Endothelial cell of umbilical vein (primary cell): ENCODE data around the gene RBM38. TPM values are rescaled to one million over a fixed set of nuclear protein-coding genes. Genes with fewer than 3 reads are reported as not detected.

Source experiments
- BruUV-seq: library from RNA; stranded (reverse); fragments of 400-500 nt; replicated peaks from 2 replicates; lab custom pipeline; 2021; lab: Mats Ljungman, UMichigan
- CTCF ChIA-PET: fragments of 300-600, 350-600 bp; sonication (Branson Sonifier 250); formaldehyde crosslinking; loops from one replicate; lab custom pipeline; 2021; ENCODE audit warnings: antibody characterized with exemption, inconsistent platforms; lab: Charles Lee
- POLR2A ChIA-PET: fragments of 300-600, 350-600 bp; sonication (Branson Sonifier 250); formaldehyde crosslinking; loops from one replicate; lab custom pipeline; 2021; ENCODE audit warnings: antibody characterized with exemption, inconsistent platforms; lab: Charles Lee
- DNase-seq: peaks from one replicate; pipeline ENCODE4 v3.0.0-alpha.2; 2011; ENCODE audit warnings: low read depth, low spot score
- FAIRE-seq: peaks from 2 replicates; lab custom pipeline; 2011; peaks lifted over from hg19 to GRCh38; lab: Jason Lieb, UNC
- H2AFZ ChIP-seq: 2 replicates; pipeline ENCODE4 v1.6.0; 2012; ENCODE audit warnings: low read depth, low read length, control low read depth, inconsistent platforms
- H3K27ac ChIP-seq: 2 replicates; pipeline ENCODE4 v1.5.1; 2011; ENCODE audit warnings: low read depth, mild to moderate bottlenecking, control low read depth, low read length, moderate library complexity; ENCODE audit not compliant: insufficient read depth
- H3K27me3 ChIP-seq, 2 experiments: 2 replicates each; pipeline versions ENCODE4 v1.6.0 to v1.6.1; 2011; ENCODE audit warnings: low read length in 2 of 2, mixed read lengths in 1 of 2; ENCODE audit not compliant: control insufficient read depth in 2 of 2, insufficient read depth in 2 of 2
- H3K36me3 ChIP-seq, 2 experiments: 2 replicates in 1 of 2; 3 replicates in 1 of 2; pipeline ENCODE4 v1.5.1; 2011; ENCODE audit warnings: low read length in 2 of 2, mild to moderate bottlenecking in 1 of 2, moderate library complexity in 1 of 2; ENCODE audit not compliant: control insufficient read depth in 2 of 2, insufficient read depth in 2 of 2; ENCODE audit errors: extremely low read depth in 1 of 2
- H3K4me1 ChIP-seq: 3 replicates; pipeline ENCODE4 v1.5.1; 2011; ENCODE audit warnings: mild to moderate bottlenecking, low read length; ENCODE audit not compliant: control insufficient read depth, insufficient read depth; ENCODE audit errors: extremely low read depth
- H3K4me2 ChIP-seq: 2 replicates; pipeline ENCODE4 v1.6.1; 2011; ENCODE audit warnings: low read length, control low read depth, mixed read lengths; ENCODE audit not compliant: insufficient read depth
- H3K4me3 ChIP-seq, 3 experiments: fragments of 200-600 bp in 1 of 3; sonication (generic), shearing (Covaris generic) in 1 of 3; replicated peaks in 1 of 3; 2 replicates each; pipeline ENCODE4 v1.5.1; 2011 to 2016; ENCODE audit warnings: control low read depth in 3 of 3, low read length in 3 of 3, mild to moderate bottlenecking in 2 of 3, inconsistent platforms in 1 of 3, low read depth in 1 of 3, moderate library complexity in 1 of 3; ENCODE audit not compliant: insufficient read depth in 1 of 3
- H3K79me2 ChIP-seq: 2 replicates; pipeline ENCODE4 v1.6.0; 2012; ENCODE audit warnings: low read length, inconsistent platforms; ENCODE audit not compliant: control insufficient read depth, insufficient read depth
- H3K9ac ChIP-seq: replicated peaks from 2 replicates; pipeline ENCODE3; 2011; ENCODE audit warnings: low read length, control low read depth; ENCODE audit not compliant: insufficient read depth; ENCODE audit errors: extremely low read depth
- H3K9me1 ChIP-seq: replicated peaks from 3 replicates; pipeline ENCODE4 v1.6.0; 2011; ENCODE audit warnings: mild to moderate bottlenecking, low read length; ENCODE audit not compliant: control insufficient read depth, insufficient read depth; ENCODE audit errors: extremely low read depth
- H3K9me3 ChIP-seq: replicated peaks from 2 replicates; pipeline ENCODE4 v1.5.1; 2012; ENCODE audit warnings: low read length, inconsistent platforms; ENCODE audit not compliant: control insufficient read depth, insufficient read depth
- H4K20me1 ChIP-seq: replicated peaks from 2 replicates; pipeline ENCODE3; 2011; ENCODE audit warnings: mild to moderate bottlenecking, low read length; ENCODE audit not compliant: control insufficient read depth, insufficient read depth; ENCODE audit errors: extremely low read depth
- CTCF ChIP-seq, 2 donors: IDR thresholded peaks; 1 replicate in 1 of 2; 2 replicates in 1 of 2; pipeline ENCODE4 v1.5.1; 2011; ENCODE audit warnings: low read length in 2 of 2, mild to moderate bottlenecking in 2 of 2, moderate library complexity in 2 of 2, control low read depth in 1 of 2, inconsistent platforms in 1 of 2, low read depth in 1 of 2; ENCODE audit not compliant: insufficient read depth in 1 of 2; ENCODE audit errors: extremely low read depth in 1 of 2
- EZH2 ChIP-seq: IDR thresholded peaks from 2 replicates; pipeline ENCODE4 v1.6.1; 2012; ENCODE audit warnings: borderline replicate concordance, low read depth, mild to moderate bottlenecking, moderate library complexity, low read length, inconsistent platforms; ENCODE audit not compliant: severe bottlenecking
- FOS ChIP-seq: IDR thresholded peaks from 2 replicates; pipeline ENCODE4 v1.6.1; 2011; ENCODE audit warnings: mild to moderate bottlenecking, low read length, moderate library complexity, borderline replicate concordance; ENCODE audit not compliant: insufficient read depth
- GATA2 ChIP-seq: IDR thresholded peaks from 2 replicates; pipeline ENCODE4 v1.7.0; 2011; ENCODE audit warnings: low read depth, mild to moderate bottlenecking, moderate library complexity, mixed read lengths, low read length; ENCODE audit not compliant: insufficient read length, insufficient read depth
- JUN ChIP-seq: IDR thresholded peaks from 2 replicates; pipeline ENCODE4 v1.6.1; 2011; ENCODE audit warnings: borderline replicate concordance, low read depth; ENCODE audit not compliant: insufficient read length, insufficient read depth
- MAX ChIP-seq: IDR thresholded peaks from 2 replicates; pipeline ENCODE4 v1.6.1; 2011; ENCODE audit not compliant: insufficient read depth, insufficient read length
- MYC ChIP-seq: IDR thresholded peaks from one replicate; pipeline ENCODE4 v1.6.1; 2011; ENCODE audit warnings: mild to moderate bottlenecking, low read depth, low read length
- POLR2A ChIP-seq: IDR thresholded peaks from 2 replicates; pipeline ENCODE4 v1.6.1; 2012; ENCODE audit warnings: low read depth, mild to moderate bottlenecking, control low read depth, low read length
- POLR2AphosphoS5 ChIP-seq: IDR thresholded peaks from 2 replicates; pipeline ENCODE4 v1.6.1; 2012; ENCODE audit warnings: low read depth, mild to moderate bottlenecking, control low read depth, low read length, moderate library complexity; ENCODE audit not compliant: insufficient read depth
- dilution Hi-C: fragments of 300-500 bp; cut with MboI; formaldehyde crosslinking; loops from one replicate; pipeline ENCODE4 v1.15.0; 2019; ENCODE audit warnings: low sequenced_read_pairs; ENCODE audit not compliant: extremely low pct_ligation_motif_present
- intact Hi-C: fragments of 100-400 bp; cut with micrococcal nuclease; formaldehyde crosslinking; loops from one replicate; pipeline ENCODE4 v1.10.0; 2022
- polyA plus RNA-seq, 4 experiments: library from polyadenylated mRNA; depleted of rRNA in 3 of 4; stranded (reverse) in 3 of 4; unstranded in 1 of 4; fragments of >200 nt; gene quantifications; 2 replicates each; pipeline versions ENCODE4 v1.2.1 to v1.2.3, GENCODE V29; 2011 to 2012; ENCODE audit warnings: missing spikeins in 1 of 4
- total RNA-seq: library from RNA; stranded (reverse); gene quantifications from 2 replicates; pipeline ENCODE4 v1.2.3, GENCODE V29; 2021

The RBM38 gene
- total and polyA plus RNA-seq, 2 donors (not counting 3 experiments of a cell fraction or from before 2014, with no cell fraction given) = 22.1 to 37.4 TPM

DNA sequence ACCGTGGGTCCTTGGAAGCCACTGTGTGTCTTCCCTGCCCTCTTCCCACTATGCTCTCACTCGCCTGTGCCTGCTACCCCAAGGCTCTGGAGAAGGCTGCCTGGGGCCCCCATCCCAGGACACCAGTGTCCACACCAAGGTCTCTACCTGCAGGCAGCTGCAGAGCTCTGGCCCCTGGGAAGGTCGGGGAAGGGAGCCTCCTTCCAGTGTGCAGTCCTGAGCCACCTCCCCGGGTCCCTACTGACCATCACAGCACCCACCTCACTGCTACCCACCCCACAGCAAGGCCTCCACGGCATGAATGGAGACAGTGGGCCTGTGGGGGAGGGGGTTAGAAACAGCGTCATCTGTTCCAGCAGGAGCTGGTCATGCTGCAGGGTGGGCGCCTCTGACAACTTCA lies 35.6 kb downstream of the RBM38 start:
- ChIA-PET POLR2A (no interaction called here), CTCF (no interaction called here)
- no peak overlapping the region for H3K27ac ChIP-seq
- intact Hi-C loops = no loop called here
- H3K27me3 ChIP-seq = no peaks in the 10 kb centered on the region
- H3K9me3 ChIP-seq = no peaks in the 10 kb centered on the region
- no peaks in the 10 kb centered on the region for H3K9me1 ChIP-seq
- DNase-seq = no peak
- H3K4me2 ChIP-seq = no peak overlapping the region
- H2AFZ ChIP-seq = no peak overlapping the region
- dilution Hi-C loops = no loop called here
- TF ChIP-seq FOS = no peak
- no peak for TF ChIP-seq JUN
- no peak for TF ChIP-seq POLR2AphosphoS5
- TF ChIP-seq GATA2 = no peak
- TF ChIP-seq CTCF (IDR thresholded peaks at IDR 0.05; ENCODE audit: extremely low read depth in 1 of 2, insufficient read depth in 1 of 2, low read depth in 1 of 2, low read length in 2 of 2) = no peak
- TF ChIP-seq MAX = no peak
- no peak for TF ChIP-seq POLR2A
- no peak for TF ChIP-seq MYC
- no peak for TF ChIP-seq EZH2
- no peak overlapping the region for H3K9ac ChIP-seq
- FAIRE-seq = no peak
- no peaks in the 10 kb centered on the region for H3K79me2 ChIP-seq
- H4K20me1 ChIP-seq = no peaks in the 10 kb centered on the region
- BruUV-seq = no TSS peak
- H3K4me3 ChIP-seq = no peak overlapping the region
- H3K36me3 ChIP-seq = no peaks in the 10 kb centered on the region
- H3K4me1 ChIP-seq = no peaks in the 10 kb centered on the region
